Activated naive CD4-positive, alpha-beta T cell treated with anti-CD3 and anti-CD28 coated beads, Interleukin-2, amount 10 ng/mL, durations not matched to agents 7 days and 5 days (primary cell): ENCODE measurements around the gene TMEM247.
A peak's percentile ranks its signal among the peaks of the same experiment; 100 is the strongest.

Experiments
- CTCF ChIA-PET: fragments of 350-600 bp; sonication (Branson Sonifier 250); formaldehyde crosslinking; loops from one replicate; lab custom pipeline; 2021; ENCODE audit warnings: antibody characterized with exemption; lab: Charles Lee
- DNase-seq: peaks from one replicate; pipeline ENCODE4 v3.0.0-alpha.2; 2020
- H3K27ac Mint-ChIP-seq: one replicate; pipeline ENCODE4 v1.8.0; 2021; ENCODE audit warnings: mild to moderate bottlenecking, moderate library complexity, mixed read lengths
- H3K27me3 Mint-ChIP-seq: one replicate; pipeline ENCODE4 v1.8.0; 2021; ENCODE audit warnings: mild to moderate bottlenecking, mixed read lengths
- H3K36me3 Mint-ChIP-seq: one replicate; pipeline ENCODE4 v1.8.0; 2021; ENCODE audit warnings: mixed read lengths
- H3K4me1 Mint-ChIP-seq: one replicate; pipeline ENCODE4 v1.8.0; 2021; ENCODE audit warnings: mixed read lengths
- H3K4me3 Mint-ChIP-seq: one replicate; pipeline ENCODE4 v1.8.0; 2021; ENCODE audit warnings: mild to moderate bottlenecking, moderate library complexity, mixed read lengths
- H3K9me3 Mint-ChIP-seq: one replicate; pipeline ENCODE4 v1.8.0; 2021; ENCODE audit warnings: mixed read lengths

The TMEM247 gene

GRCh38 chr2:46446871-46447568 lies 32.3 kb upstream of the TMEM247 start:
- no peaks in the 10 kb centered on the region for H3K4me1 Mint-ChIP-seq
- H3K27ac Mint-ChIP-seq, result no peak overlapping the region
- DNase-seq, result no peak
- peaks cover 1% of the 10 kb centered on the region for H3K36me3 Mint-ChIP-seq
- peaks cover 11% of the 10 kb centered on the region for H3K9me3 Mint-ChIP-seq
- no peak overlapping the region for H3K4me3 Mint-ChIP-seq
- CTCF ChIA-PET, result no interaction called here
- peaks cover 10% of the 10 kb centered on the region for H3K27me3 Mint-ChIP-seq

DNA sequence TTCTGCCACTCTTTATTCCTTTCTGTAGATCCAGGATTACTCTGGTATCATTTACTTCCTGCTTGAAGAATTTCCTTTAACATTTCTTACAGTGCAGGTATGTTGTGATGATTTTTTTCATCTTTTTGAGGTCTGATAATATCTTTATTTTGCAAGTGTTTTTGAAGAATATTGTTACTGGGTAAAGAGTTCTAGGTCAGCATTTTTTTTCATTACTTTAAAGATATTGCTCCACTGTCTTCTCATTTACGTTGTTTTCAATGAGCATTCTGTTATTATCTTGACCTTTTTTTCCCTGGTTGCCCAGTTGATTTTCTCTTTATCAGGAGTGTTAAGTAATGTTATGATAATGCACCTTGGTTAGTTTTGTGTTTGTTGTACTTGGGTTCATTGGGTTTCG lies 31.7 kb upstream of the TMEM247 start:
- peaks cover 11% of the 10 kb centered on the region for H3K9me3 Mint-ChIP-seq
- no peak overlapping the region for H3K27ac Mint-ChIP-seq
- DNase-seq, result no peak
- H3K36me3 Mint-ChIP-seq, result peaks cover 1% of the 10 kb centered on the region
- no peak overlapping the region for H3K4me3 Mint-ChIP-seq
- peaks cover 10% of the 10 kb centered on the region for H3K27me3 Mint-ChIP-seq
- CTCF ChIA-PET, result no interaction called here
- H3K4me1 Mint-ChIP-seq, result no peaks in the 10 kb centered on the region

DNA sequence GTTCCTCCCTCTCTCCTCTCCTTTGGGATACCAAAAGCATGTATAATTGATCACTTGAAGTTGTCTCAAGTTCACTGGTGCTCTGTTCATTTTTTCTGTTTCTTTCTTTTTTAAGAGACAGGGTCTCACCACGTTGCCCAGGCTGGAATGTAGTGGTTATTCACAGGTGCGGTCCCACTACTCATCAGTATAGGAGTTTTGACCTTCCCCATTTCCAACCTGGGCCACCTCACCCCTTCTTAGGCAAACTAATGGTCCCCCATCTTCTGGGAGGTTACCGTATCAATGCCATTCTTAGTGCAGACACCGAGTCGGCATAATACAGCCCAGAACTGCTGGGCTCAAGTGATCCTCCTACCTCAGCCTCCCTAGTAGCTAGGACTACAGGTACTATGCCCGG lies 31.3 kb upstream of the TMEM247 start:
- H3K27me3 Mint-ChIP-seq, result peaks cover 10% of the 10 kb centered on the region
- H3K9me3 Mint-ChIP-seq, result peaks cover 11% of the 10 kb centered on the region
- peaks cover 1% of the 10 kb centered on the region for H3K36me3 Mint-ChIP-seq
- DNase-seq, result no peak
- H3K4me3 Mint-ChIP-seq, result no peak overlapping the region
- H3K4me1 Mint-ChIP-seq, result no peaks in the 10 kb centered on the region
- CTCF ChIA-PET, result no interaction called here
- no peak overlapping the region for H3K27ac Mint-ChIP-seq

- H3K27me3 Mint-ChIP-seq, result peaks cover 13% of the 10 kb centered on the region
- no peak for DNase-seq
- CTCF ChIA-PET, result no interaction called here
- no peak overlapping the region for H3K27ac Mint-ChIP-seq
- H3K9me3 Mint-ChIP-seq, result peaks cover 11% of the 10 kb centered on the region
- H3K36me3 Mint-ChIP-seq, result peaks cover 1% of the 10 kb centered on the region
- H3K4me1 Mint-ChIP-seq, result no peaks in the 10 kb centered on the region
- H3K4me3 Mint-ChIP-seq, result no peak overlapping the region
Measured at GRCh38 chr2:46448641-46449040, 30.7 kb upstream of the TMEM247 start.

- Mint-ChIP-seq H3K4me3 (no peak overlapping the region), H3K36me3 (peaks cover 1% of the 10 kb centered on the region), H3K9me3 (peaks cover 9% of the 10 kb centered on the region), H3K27me3 (peaks cover 21% of the 10 kb centered on the region), H3K27ac (no peak overlapping the region), H3K4me1 (no peaks in the 10 kb centered on the region)
- CTCF ChIA-PET, result no interaction called here
- no peak for DNase-seq
Measured at GRCh38 chr2:46449700-46450099, 29.7 kb upstream of the TMEM247 start.

GRCh38 chr2:46451131-46451711 lies 28.1 kb upstream of the TMEM247 start:
- Mint-ChIP-seq H3K4me1 (no peaks in the 10 kb centered on the region), H3K27ac (no peak overlapping the region), H3K36me3 (peaks cover under 1% of the 10 kb centered on the region), H3K4me3 (no peak overlapping the region), H3K9me3 (no peaks in the 10 kb centered on the region), H3K27me3 (peaks cover 27% of the 10 kb centered on the region)
- CTCF ChIA-PET, result interaction anchor here (0.9 kb wide), 1 partner anchor 9 kb away, joined by 6 read pairs; no protein-coding TSS in a partner anchor
- no peak for DNase-seq

DNA sequence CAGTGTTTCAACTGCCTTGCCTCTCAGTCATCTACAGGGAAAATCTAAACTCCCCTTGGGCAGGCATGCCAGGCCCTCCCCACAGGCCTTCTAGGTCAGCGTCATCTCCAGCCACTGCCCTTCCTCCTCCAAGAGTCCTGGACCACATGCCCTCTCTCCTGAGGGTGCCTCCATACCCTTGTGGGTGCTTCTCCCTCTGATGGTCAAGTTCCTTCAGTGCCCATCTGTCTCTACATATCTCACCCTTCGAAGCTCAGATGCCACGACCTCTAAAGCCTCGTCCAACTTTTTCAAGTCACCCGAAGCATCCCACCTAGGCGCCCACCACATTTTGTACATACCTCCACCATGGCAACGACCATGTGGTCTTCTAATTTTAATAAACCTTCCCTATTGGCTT lies 22.6 kb upstream of the TMEM247 start:
- peaks cover 6% of the 10 kb centered on the region for H3K4me1 Mint-ChIP-seq
- no peaks in the 10 kb centered on the region for H3K9me3 Mint-ChIP-seq
- peaks cover 23% of the 10 kb centered on the region for H3K27me3 Mint-ChIP-seq
- no peak overlapping the region for H3K27ac Mint-ChIP-seq
- no peaks in the 10 kb centered on the region for H3K36me3 Mint-ChIP-seq
- CTCF ChIA-PET, result no interaction called here
- DNase-seq, result no peak
- no peak overlapping the region for H3K4me3 Mint-ChIP-seq

DNA sequence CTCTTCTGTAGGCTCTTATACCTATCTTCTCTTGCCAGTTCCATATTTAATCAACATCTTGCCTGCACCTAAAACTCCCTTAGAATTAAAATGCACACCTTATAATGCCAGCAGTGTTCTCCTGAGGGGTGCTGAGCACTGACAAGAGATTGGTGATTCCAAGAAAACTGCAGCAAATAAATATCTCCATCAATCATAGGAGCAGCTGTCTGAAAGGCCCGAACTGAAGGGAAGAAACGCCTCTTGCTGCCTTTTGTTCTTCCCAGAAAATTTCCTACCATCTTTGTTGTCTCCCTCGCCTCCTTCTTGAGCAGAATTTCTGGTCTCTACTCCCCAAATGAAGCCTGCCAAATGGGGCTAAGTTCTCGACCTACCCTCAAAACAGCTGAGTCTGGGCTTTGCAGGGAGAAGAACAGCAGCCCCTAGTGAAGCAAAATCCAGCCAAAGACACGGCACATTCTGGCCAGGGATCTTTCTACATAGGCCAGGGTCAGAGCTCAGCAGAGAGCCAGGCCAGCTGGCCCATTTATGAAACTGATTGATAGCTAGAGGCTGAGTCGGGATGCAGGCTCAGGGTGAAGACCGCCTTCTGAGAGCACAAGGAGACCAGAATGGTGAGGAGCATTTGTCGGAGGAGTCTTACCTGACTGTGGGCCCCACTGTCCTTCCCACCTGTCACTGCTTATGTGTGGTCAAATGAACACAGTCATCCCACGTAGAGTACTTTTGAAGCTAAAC lies 20.4 kb upstream of the TMEM247 start:
- Mint-ChIP-seq H3K27me3 (peaks cover 17% of the 10 kb centered on the region), H3K9me3 (no peaks in the 10 kb centered on the region), H3K4me3 (no peak overlapping the region), H3K36me3 (no peaks in the 10 kb centered on the region), H3K27ac (no peak overlapping the region), H3K4me1 (peaks cover 8% of the 10 kb centered on the region)
- no peak for DNase-seq
- CTCF ChIA-PET, result interaction anchor here (0.7 to 2.9 kb wide), 8 partner anchors 19 to 476 kb away, joined by 3 to 16 read pairs (median 4); no protein-coding TSS in a partner anchor

- H3K27ac Mint-ChIP-seq, result no peak overlapping the region
- no peak for DNase-seq
- H3K9me3 Mint-ChIP-seq, result no peaks in the 10 kb centered on the region
- H3K27me3 Mint-ChIP-seq, result peaks cover 12% of the 10 kb centered on the region
- no peak overlapping the region for H3K4me3 Mint-ChIP-seq
- H3K36me3 Mint-ChIP-seq, result no peaks in the 10 kb centered on the region
- CTCF ChIA-PET, result interaction anchor here (0.8 to 2.9 kb wide), 8 partner anchors 9 to 817 kb away, joined by 3 to 16 read pairs (median 4); no protein-coding TSS in a partner anchor
- H3K4me1 Mint-ChIP-seq, result peaks cover 8% of the 10 kb centered on the region
Measured at GRCh38 chr2:46459694-46460093, 19.7 kb upstream of the TMEM247 start.

GRCh38 chr2:46460241-46460921 lies 19.0 kb upstream of the TMEM247 start:
- no peak overlapping the region for H3K27ac Mint-ChIP-seq
- H3K36me3 Mint-ChIP-seq, result no peaks in the 10 kb centered on the region
- no peak overlapping the region for H3K4me3 Mint-ChIP-seq
- H3K27me3 Mint-ChIP-seq, result peaks cover 6% of the 10 kb centered on the region
- CTCF ChIA-PET, result interaction anchor here (0.6 to 3.3 kb wide), 16 partner anchors 9 to 818 kb away, joined by 3 to 16 read pairs (median 4); no protein-coding TSS in a partner anchor
- no peak for DNase-seq
- peaks cover 8% of the 10 kb centered on the region for H3K4me1 Mint-ChIP-seq
- H3K9me3 Mint-ChIP-seq, result no peaks in the 10 kb centered on the region

GRCh38 chr2:46461011-46461674 lies 18.2 kb upstream of the TMEM247 start:
- Mint-ChIP-seq H3K4me3 (no peak overlapping the region), H3K27me3 (peaks cover 6% of the 10 kb centered on the region), H3K36me3 (no peaks in the 10 kb centered on the region), H3K27ac (no peak overlapping the region), H3K9me3 (no peaks in the 10 kb centered on the region), H3K4me1 (peaks cover 8% of the 10 kb centered on the region)
- peak; percentile 81 for DNase-seq
- CTCF ChIA-PET, result interaction anchor here (0.6 to 3.3 kb wide), 14 partner anchors 9 to 814 kb away, joined by 3 to 16 read pairs (median 4); no protein-coding TSS in a partner anchor

DNA sequence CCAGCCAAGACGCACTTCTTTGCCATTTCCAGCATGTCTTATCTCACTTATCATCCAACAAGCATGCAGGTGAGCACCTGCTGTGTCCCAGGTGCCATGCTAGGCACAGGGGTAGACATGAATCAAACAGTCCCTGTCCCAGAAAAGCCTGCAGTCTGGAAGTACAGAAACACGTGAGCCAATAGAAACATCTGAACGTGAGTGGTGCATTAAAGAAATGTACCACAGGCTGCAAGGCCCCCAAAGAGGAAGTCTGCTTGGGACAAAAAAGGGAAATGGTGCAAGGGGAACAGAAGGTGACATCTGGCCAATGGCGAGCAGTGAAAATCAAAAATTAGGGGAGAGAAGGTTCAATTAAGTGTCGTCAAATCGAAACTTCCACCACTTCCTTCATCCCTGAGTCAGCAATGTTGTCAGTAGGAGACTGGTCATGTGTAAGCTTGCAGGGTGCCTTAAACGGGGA lies 17.6 kb upstream of the TMEM247 start:
- CTCF ChIA-PET, result interaction anchor here (0.9 to 3.3 kb wide), 10 partner anchors 9 to 815 kb away, joined by 3 to 12 read pairs (median 4); no protein-coding TSS in a partner anchor
- no peaks in the 10 kb centered on the region for H3K9me3 Mint-ChIP-seq
- H3K4me1 Mint-ChIP-seq, result peaks cover 8% of the 10 kb centered on the region
- H3K36me3 Mint-ChIP-seq, result no peaks in the 10 kb centered on the region
- DNase-seq, result no peak
- no peak overlapping the region for H3K4me3 Mint-ChIP-seq
- H3K27ac Mint-ChIP-seq, result no peak overlapping the region
- peaks cover under 1% of the 10 kb centered on the region for H3K27me3 Mint-ChIP-seq

DNA sequence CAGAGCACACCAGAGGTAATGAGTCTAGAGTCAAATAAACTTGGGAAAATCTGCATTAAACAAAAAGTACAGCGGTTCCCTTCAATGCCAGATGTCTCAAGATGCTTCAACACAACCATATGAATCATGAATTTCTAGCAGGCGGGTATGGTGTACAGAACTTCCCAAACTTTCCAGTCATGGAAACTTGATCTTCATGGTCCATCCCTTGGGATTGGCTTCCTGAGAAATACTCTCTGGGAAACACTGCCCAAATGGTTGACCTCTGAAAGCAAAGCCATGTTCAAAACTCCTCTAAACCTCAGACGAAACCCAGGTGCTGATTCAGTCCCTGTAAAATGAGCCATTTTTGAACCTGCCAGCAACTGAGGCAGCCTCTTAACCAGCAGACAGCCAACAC lies 16.4 kb upstream of the TMEM247 start:
- H3K27me3 Mint-ChIP-seq, result no peaks in the 10 kb centered on the region
- peaks cover 8% of the 10 kb centered on the region for H3K4me1 Mint-ChIP-seq
- CTCF ChIA-PET, result interaction anchor here (1.1 to 3.3 kb wide), 7 partner anchors 13 to 452 kb away, joined by 3 to 12 read pairs (median 5); no protein-coding TSS in a partner anchor
- H3K9me3 Mint-ChIP-seq, result no peaks in the 10 kb centered on the region
- H3K4me3 Mint-ChIP-seq, result no peak overlapping the region
- no peak overlapping the region for H3K27ac Mint-ChIP-seq
- no peaks in the 10 kb centered on the region for H3K36me3 Mint-ChIP-seq
- DNase-seq, result no peak
